Measurements from ENCODE around the gene SMYD4. TPM values are rescaled to one million over a fixed set of nuclear protein-coding genes. Genes with fewer than 3 reads are reported as not detected.
"Not testable (repeated sequence)": the region's sequence is repeated elsewhere in the genome, so short reads cannot be mapped to it uniquely, and the experiment has no call there.

Gene SMYD4
- total RNA-seq, 2 donors from 2014 or later, result 28.4 to 35.7 TPM

DNA sequence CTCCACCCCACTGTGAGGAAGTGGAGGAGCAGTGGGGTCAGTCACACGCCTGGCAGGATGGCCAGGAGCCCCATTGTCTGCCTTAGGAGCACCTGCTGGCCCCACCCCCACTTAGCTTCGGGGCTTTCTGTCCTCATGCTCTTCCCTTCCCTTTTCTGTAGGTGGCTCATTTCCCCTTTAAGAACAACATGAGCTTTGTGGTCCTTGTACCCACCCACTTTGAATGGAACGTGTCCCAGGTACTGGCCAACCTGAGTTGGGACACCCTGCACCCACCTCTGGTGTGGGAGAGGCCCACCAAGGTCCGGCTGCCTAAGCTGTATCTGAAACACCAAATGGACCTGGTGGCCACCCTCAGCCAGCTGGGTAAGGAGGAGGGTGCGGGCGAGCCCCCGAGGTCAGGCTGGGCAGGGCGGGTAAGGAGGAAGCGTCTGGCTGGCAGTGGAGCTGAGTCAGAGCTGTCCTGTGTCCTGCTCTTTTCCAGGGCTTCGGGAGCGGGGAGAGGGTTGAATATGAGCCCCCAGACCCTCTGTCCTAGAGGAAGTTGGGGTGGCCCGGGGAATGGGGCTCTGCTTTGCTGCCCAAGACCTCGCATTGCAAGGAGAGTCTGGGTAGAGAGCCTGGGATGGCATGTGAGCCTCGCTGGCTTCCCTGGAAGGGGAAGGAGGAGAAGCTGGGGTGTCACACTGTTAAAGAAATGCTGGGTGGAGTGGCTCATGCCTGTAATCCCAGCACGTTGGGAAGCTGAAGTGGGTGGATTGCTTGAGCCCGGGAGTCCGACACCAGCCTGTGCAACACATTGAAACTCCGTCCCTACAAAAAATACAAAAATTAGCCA is 77.1 kb downstream of the SMYD4 start:
- H3K27ac Mint-ChIP-seq, result no peak overlapping the region
- peaks cover 0 to 10% of the 10 kb centered on the region in 2 donors for H3K27me3 Mint-ChIP-seq
- ATAC-seq (no peak), DNase-seq (ENCODE audit: low spot score) (no peak)
- no peak overlapping the region for H3K4me3 Mint-ChIP-seq
- H3K4me1 Mint-ChIP-seq (ENCODE audit: low read depth in 2 of 2), result no peaks in the 10 kb centered on the region
- H3K9me3 Mint-ChIP-seq, result no peaks in the 10 kb centered on the region
- H3K36me3 Mint-ChIP-seq, result no peaks in the 10 kb centered on the region

DNA sequence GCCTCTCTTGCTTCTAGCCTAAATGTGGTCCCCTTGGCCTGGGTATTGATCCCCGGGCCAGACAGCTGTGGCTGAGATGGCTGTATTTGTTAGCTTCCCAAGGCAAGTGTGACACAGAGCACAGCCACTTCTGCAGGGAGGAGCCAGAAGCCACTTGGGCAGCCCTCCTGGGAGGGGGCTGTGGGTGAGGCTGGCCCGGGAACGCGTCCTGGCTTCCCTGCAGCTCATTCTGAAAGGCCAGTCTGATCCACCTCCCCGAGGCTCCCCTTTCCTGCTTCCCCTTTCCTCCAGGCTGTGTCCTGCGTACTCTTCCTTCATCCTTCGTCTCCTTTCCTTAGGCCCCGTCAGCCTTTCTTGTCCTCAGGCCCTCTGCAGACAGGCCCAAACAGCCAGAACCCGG is 79.1 kb downstream of the SMYD4 start:
- no peak overlapping the region for H3K4me3 Mint-ChIP-seq
- no peaks in the 10 kb centered on the region for H3K9me3 Mint-ChIP-seq
- peaks cover 0 to 3% of the 10 kb centered on the region in 2 donors for H3K27me3 Mint-ChIP-seq
- H3K4me1 Mint-ChIP-seq (ENCODE audit: low read depth in 2 of 2), result no peaks in the 10 kb centered on the region
- ATAC-seq (no peak), DNase-seq (ENCODE audit: low spot score) (no peak)
- H3K27ac Mint-ChIP-seq, result no peak overlapping the region
- H3K36me3 Mint-ChIP-seq, result no peaks in the 10 kb centered on the region

DNA sequence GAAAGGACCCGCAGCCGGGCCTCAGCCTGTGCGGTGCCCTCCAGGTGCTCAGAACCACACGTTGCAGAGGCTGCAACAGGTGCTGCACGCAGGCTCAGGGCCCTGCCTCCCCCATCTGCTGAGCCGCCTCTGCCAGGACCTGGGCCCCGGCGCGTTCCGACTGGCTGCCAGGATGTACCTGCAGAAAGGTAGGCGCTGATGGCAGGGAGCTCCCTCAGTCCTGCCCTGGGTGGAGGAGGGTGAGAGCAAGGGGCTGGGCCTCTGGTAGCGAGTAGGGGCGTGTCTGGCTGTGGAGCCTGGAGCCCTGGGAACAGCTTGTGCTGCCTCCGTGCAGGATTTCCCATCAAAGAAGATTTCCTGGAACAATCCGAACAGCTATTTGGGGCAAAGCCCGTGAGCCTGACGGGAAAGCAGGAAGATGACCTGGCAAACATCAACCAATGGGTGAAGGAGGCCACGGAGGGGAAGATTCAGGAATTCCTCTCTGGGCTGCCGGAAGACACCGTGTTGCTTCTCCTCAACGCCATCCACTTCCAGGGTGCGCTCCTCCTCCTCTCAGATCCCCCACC is 82.6 kb downstream of the SMYD4 start:
- Mint-ChIP-seq H3K27ac (no peak overlapping the region), H3K9me3 (no peaks in the 10 kb centered on the region)

DNA sequence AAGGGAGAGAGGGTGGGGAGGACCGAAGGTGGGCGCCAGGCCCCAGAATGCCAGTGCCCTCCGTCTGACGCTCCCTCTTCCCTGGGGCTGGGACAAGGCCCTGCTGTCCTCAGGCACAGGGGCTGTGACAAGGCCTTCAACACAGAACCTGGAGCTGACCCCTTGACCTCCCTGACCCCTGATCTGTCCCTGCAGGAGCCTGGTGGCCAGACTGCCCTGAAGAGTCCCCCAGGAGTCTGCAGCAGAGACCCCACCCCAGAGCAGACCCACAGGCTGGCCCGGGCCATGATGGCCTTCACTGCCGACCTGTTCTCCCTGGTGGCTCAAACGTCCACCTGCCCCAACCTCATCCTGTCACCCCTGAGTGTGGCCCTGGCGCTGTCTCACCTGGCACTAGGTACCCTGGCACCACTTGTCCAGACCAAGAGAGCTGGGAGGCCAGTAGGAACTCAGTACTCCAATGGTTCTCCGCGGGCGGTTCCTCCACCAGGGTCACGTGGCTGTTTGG is 84.1 kb downstream of the SMYD4 start:
- Mint-ChIP-seq H3K4me1 (ENCODE audit: low read depth in 2 of 2) (no peaks in the 10 kb centered on the region), H3K27ac (no peak overlapping the region), H3K36me3 (no peaks in the 10 kb centered on the region), H3K4me3 (no peak overlapping the region), H3K27me3 (peaks cover 0 to 3% of the 10 kb centered on the region in 2 donors), H3K9me3 (no peaks in the 10 kb centered on the region)
- ATAC-seq (peak; percentile 31 to 43), DNase-seq (ENCODE audit: low spot score) (peak; percentile 35)

More for the DNA sequence above, 82.6 kb downstream of the SMYD4 start:
- DNase-seq (ENCODE audit: low spot score) (peak; percentile 54), ATAC-seq (no peak)
- no peak overlapping the region for H3K4me3 Mint-ChIP-seq
- peaks cover 0 to 3% of the 10 kb centered on the region in 2 donors for H3K27me3 Mint-ChIP-seq
- H3K36me3 Mint-ChIP-seq, result no peaks in the 10 kb centered on the region
- H3K4me1 Mint-ChIP-seq (ENCODE audit: low read depth in 2 of 2), result no peaks in the 10 kb centered on the region

- H3K27me3 Mint-ChIP-seq, result peaks cover 0 to 3% of the 10 kb centered on the region in 2 donors
- peak in 1 of 2 donors; percentile 17 for ATAC-seq
- H3K4me1 Mint-ChIP-seq (ENCODE audit: low read depth in 2 of 2), result no peaks in the 10 kb centered on the region
- H3K27ac Mint-ChIP-seq, result no peak overlapping the region
- no peaks in the 10 kb centered on the region for H3K9me3 Mint-ChIP-seq
- DNase-seq (ENCODE audit: low spot score), result peak; percentile 28
- no peak overlapping the region for H3K4me3 Mint-ChIP-seq
- H3K36me3 Mint-ChIP-seq, result no peaks in the 10 kb centered on the region
Measured at GRCh38 chr17:1744551-1745512, 84.9 kb downstream of the SMYD4 start.

- ATAC-seq, result no peak
- DNase-seq (ENCODE audit: low spot score), result no peak
- Mint-ChIP-seq H3K36me3 (no peaks in the 10 kb centered on the region), H3K4me1 (ENCODE audit: low read depth in 2 of 2) (no peaks in the 10 kb centered on the region), H3K4me3 (no peak overlapping the region), H3K27ac (no peak overlapping the region), H3K27me3 (no peaks in the 10 kb centered on the region), H3K9me3 (no peaks in the 10 kb centered on the region)
Measured at GRCh38 chr17:1743088-1743439, 86.6 kb downstream of the SMYD4 start.

DNA sequence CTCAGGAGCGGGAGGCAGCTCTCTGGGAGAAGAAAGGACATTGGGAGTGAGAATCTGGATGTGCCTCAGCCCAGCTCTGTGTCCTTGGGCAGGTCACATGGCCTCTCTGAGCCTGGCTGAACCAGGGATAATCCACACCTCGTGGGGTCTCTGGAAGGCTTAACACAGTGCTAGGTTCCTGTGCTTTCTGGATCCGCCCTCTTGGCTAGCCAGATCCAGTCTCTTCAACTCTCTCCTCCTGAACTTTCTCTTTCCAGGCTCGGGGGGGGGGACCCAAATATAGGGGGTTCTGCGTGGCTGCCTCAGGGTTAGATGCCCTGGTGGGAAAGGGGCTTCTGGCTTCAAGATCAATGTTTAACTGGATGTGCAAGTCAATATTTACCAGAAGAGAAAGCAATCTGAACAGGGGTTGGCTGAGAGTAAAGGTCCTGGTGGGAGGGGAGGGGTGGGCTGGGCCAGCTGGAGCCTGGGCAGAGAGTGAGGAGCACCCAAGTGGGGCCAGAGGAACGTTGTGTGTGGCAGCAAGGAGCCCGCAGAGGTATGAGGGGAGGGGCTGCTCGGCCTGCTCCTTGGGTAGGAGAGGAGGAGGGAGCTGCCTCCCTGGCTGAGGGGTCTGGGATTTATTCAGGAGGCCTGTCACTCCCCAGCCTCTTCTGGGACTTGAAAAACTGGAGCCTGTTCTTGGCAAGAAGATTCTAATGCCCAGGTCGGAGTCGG is 87.2 kb downstream of the SMYD4 start, which contains the start of gene SERPINF2:
TSS of gene SERPINF2 (plus strand) at position 501 of the 717 bp plus-strand sequence. CDS start 2,125 bp downstream, outside the sequence.
- H3K36me3 Mint-ChIP-seq, result no peaks in the 10 kb centered on the region
- DNase-seq (ENCODE audit: low spot score) (no peak), ATAC-seq (no peak)
- H3K27me3 Mint-ChIP-seq, result no peaks in the 10 kb centered on the region
- H3K4me3 Mint-ChIP-seq, result no peak within 1 kb of the TSS
- H3K27ac Mint-ChIP-seq, result no peak within 1 kb of the TSS
- H3K9me3 Mint-ChIP-seq, result no peaks in the 10 kb centered on the region
- H3K4me1 Mint-ChIP-seq (ENCODE audit: low read depth in 2 of 2), result no peaks in the 10 kb centered on the region

DNA sequence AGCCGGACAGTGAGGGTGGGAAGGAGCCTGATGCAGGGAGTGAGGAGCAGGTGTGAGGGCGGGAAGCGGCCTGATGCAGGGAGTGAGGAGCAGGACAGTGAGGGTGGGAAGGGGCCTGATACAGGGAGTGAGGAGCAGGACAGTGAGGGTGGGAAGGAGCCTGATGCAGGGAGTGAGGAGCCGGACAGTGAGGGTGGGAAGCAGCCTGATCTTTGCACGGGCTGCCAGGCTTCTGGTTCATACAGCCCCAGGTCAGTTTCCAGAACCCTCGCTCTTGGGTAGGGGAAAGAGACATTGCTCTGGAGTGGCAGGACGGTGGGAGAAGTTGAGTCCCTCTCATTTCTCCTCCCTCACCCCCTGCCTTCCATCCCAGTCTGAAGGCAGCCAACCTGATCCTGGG is 87.8 kb downstream of the SMYD4 start:
- H3K9me3 Mint-ChIP-seq; H3K4me3 Mint-ChIP-seq; H3K36me3 Mint-ChIP-seq; H3K27ac Mint-ChIP-seq; H3K27me3 Mint-ChIP-seq; ATAC-seq; DNase-seq (ENCODE audit: low spot score); H3K4me1 Mint-ChIP-seq (ENCODE audit: low read depth in 2 of 2): not testable (repeated sequence)

DNA sequence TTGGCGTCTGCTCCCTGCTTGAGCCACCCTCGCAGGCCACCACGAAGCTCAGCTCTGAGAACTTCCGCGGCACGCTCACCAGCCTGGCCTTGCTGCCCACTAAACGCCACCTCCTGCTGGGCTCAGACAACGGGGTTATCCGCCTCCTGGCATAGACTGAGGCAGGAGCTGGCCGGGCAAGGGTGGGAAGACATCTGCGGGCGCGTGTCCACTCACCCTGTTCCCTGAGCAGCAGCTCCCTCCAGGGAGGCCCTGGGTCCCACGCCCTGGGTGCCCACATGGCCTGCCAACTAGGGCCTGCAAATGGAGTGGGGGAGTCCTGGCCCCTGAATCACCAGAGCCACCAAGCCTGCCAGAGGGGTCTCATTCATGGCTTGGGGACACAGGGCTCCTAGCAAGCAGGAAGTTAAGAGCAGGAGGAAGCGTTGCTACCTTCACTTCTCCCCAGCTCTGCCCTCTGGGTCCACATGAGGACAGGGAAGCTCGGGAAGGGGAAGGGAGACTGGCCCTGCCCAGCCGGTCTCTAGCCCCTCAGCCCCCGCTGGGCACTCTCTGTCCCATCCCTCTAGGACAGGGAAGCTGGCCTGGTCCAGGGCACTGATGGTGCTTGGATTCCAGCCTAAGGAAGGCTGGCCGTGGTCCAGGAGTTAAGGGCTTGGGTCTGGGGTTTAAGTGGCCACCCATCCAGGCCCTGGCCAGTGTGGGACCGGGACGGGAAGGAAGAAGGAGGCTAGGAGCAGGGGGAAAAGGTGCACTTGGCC is 92.0 kb downstream of the SMYD4 start:
- Mint-ChIP-seq H3K36me3 (no peaks in the 10 kb centered on the region), H3K27ac (no peak overlapping the region), H3K4me1 (ENCODE audit: low read depth in 2 of 2) (peaks cover 0 to 9% of the 10 kb centered on the region in 2 donors), H3K4me3 (no peak overlapping the region), H3K9me3 (no peaks in the 10 kb centered on the region), H3K27me3 (no peaks in the 10 kb centered on the region)
- ATAC-seq (no peak), DNase-seq (ENCODE audit: low spot score) (peak; percentile 34)

DNA sequence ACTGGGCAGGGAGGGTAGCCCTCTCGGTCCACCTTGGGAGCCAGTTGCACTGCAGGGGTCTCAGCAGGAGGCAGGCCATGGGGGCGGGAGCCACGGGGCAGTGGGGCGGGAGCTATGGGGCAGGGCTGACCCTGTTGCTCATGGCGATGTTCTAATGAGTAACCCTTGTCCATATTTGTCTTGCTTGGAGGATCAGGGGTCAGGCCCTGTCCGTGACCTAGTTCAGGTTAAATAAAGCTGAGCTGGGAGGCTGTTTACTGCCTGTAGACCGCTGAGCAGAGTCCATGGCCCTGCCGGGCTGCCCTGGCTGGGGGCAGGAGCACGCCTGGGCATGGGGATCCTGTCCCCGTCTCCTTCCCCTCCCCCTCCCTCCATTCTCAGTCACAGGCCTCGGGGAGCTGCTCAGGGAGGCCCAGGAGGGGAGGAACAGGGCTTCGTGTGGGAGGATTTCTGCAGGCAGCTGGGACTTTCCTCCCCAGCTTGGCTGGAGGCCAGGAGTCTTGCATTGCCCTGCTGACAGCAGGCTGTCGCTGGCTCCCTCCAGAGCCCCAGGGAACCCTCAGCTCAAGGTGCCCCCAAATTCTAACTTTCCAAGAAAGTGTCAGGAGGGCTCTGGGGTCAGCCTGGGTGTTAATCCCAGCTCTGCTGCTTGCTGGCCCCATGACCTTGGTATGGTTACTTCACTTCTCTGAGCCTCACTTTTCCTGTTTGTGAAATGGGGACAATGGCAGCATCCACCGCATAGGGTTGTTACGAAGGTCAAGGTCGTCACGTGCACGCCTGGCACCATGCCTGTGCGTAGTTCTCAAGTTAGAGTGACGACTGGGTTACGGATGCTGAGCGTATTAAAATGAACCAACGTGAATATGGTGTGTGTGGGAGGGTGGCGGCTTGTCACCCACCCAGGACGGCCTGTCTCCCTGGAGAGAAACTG is 93.1 kb downstream of the SMYD4 start:
- Mint-ChIP-seq H3K36me3 (no peaks in the 10 kb centered on the region), H3K27me3 (no peaks in the 10 kb centered on the region), H3K4me1 (ENCODE audit: low read depth in 2 of 2) (peaks cover 0 to 9% of the 10 kb centered on the region in 2 donors), H3K4me3 (no peak overlapping the region), H3K9me3 (no peaks in the 10 kb centered on the region), H3K27ac (no peak overlapping the region)
- ATAC-seq (peak in 1 of 2 donors; percentile 32), DNase-seq (ENCODE audit: low spot score) (peak; percentile 58)

GRCh38 chr17:1735834-1736347 is 93.8 kb downstream of the SMYD4 start:
- no peaks in the 10 kb centered on the region for H3K27me3 Mint-ChIP-seq
- H3K27ac Mint-ChIP-seq, result no peak overlapping the region
- no peaks in the 10 kb centered on the region for H3K9me3 Mint-ChIP-seq
- peaks cover 0 to 9% of the 10 kb centered on the region in 2 donors for H3K4me1 Mint-ChIP-seq (ENCODE audit: low read depth in 2 of 2)
- no peak for ATAC-seq
- no peak overlapping the region for H3K4me3 Mint-ChIP-seq
- H3K36me3 Mint-ChIP-seq, result no peaks in the 10 kb centered on the region
- peak; percentile 58 for DNase-seq (ENCODE audit: low spot score)
